Prostate gland (tissue), 2 donors: ENCODE results near the gene PKP3. TPM values are rescaled to one million over a fixed set of nuclear protein-coding genes. Genes with fewer than 3 reads are reported as not detected.
"Not testable (repeated sequence)": the region's sequence is repeated elsewhere in the genome, so short reads cannot be mapped to it uniquely, and the experiment has no call there.

Experiments
- DNase-seq: peaks from one replicate; pipeline ENCODE4 v3.0.0-alpha.2; 2019; ENCODE audit warnings: low spot score
- H3K27ac ChIP-seq, 2 donors: fragments of 200-600 bp; sonication (generic); 2 replicates each; pipeline ENCODE4 v1.5.1; 2017 to 2019
- H3K27me3 ChIP-seq: fragments of 200-600 bp; sonication (generic); replicated peaks from 2 replicates; pipeline ENCODE4 v1.5.1; 2019; ENCODE audit not compliant: insufficient read depth
- H3K36me3 ChIP-seq, 2 donors: fragments of 200-600 bp; sonication (generic); 1 replicate in 1 of 2; 2 replicates in 1 of 2; pipeline versions ENCODE4 v1.5.1 to v1.8.1; 2017 to 2019
- H3K4me1 ChIP-seq: fragments of 200-600 bp; sonication (generic); replicated peaks from 2 replicates; pipeline ENCODE4 v1.5.1; 2019
- H3K4me3 ChIP-seq, 2 donors: fragments of 200-600 bp; sonication (generic); 2 replicates each; pipeline ENCODE4 v1.5.1; 2017 to 2019
- H3K9me3 ChIP-seq: fragments of 200-600 bp; sonication (generic); 2 replicates; pipeline ENCODE4 v1.5.1; 2017
- CTCF ChIP-seq, 4 experiments: fragments of 200-600 bp in 2 of 4; fragments of 450-650 bp in 2 of 4; sonication (generic) in 2 of 4; IDR thresholded peaks; 1 replicate in 3 of 4; 2 replicates in 1 of 4; pipeline ENCODE4 v1.5.1; 2016 to 2019; ENCODE audit warnings: antibody characterized with exemption in 4 of 4, mild to moderate bottlenecking in 2 of 4, moderate library complexity in 2 of 4
- POLR2A ChIP-seq: fragments of 450-650 bp; IDR thresholded peaks from one replicate; pipeline ENCODE4 v1.6.1; 2016; ENCODE audit warnings: antibody characterized with exemption, mild to moderate bottlenecking
- POLR2AphosphoS5 ChIP-seq: sonication (generic); formaldehyde crosslinking; IDR thresholded peaks from one replicate; pipeline ENCODE4 v1.6.1; 2017; ENCODE audit warnings: antibody characterized with exemption
- WGBS: methylation state at CpG from one replicate; pipeline ENCODE4 v1.1.5; 2018; 5-methylcytosine and 5-hydroxymethylcytosine counted together
- intact Hi-C: fragments of 100-400 bp; cut with DNase I; formaldehyde crosslinking; loops from one replicate; pipeline ENCODE4 v1.14.2; 2022
- total RNA-seq, 2 donors: library from RNA; depleted of rRNA; stranded (reverse); fragments of >200 nt; gene quantifications; one replicate each; pipeline ENCODE4 v1.1.0, GENCODE V29; 2016

PKP3 gene
- total RNA-seq, 2 donors from 2014 or later, result 58.6 to 88.4 TPM

- no peak for DNase-seq
- intact Hi-C loops, result loop anchor here (5.0 kb wide), 2 partner anchors 37 to 97 kb away; partner anchors contain the start of gene RNH1
- Histone ChIP-seq H3K27ac (no peak overlapping the region), H3K27me3 (no peaks in the 10 kb centered on the region), H3K4me3 (no peak overlapping the region), H3K9me3 (no peaks in the 10 kb centered on the region), H3K4me1 (peaks cover 9% of the 10 kb centered on the region), H3K36me3 (no peaks in the 10 kb centered on the region)
- TF ChIP-seq CTCF (IDR thresholded peaks at IDR 0.05) (no peak), POLR2AphosphoS5 (no peak), POLR2A (no peak)
- WGBS, result 64% methylated on average over 18 of the region's 18 CpGs
Observed at GRCh38 chr11:409600-410483, 15.8 kb downstream of the PKP3 start.

- intact Hi-C loops, H3K4me3 ChIP-seq, DNase-seq, H3K9me3 ChIP-seq, H3K27me3 ChIP-seq, H3K36me3 ChIP-seq, H3K27ac ChIP-seq: not testable (repeated sequence)
- WGBS, result 70% methylated on average over 2 of the region's 13 CpGs
- H3K4me1 ChIP-seq, result peaks cover 13% of the 10 kb centered on the region
Observed at GRCh38 chr11:410711-411110, 16.7 kb downstream of the PKP3 start.

GRCh38 chr11:411520-411919 lies 17.5 kb downstream of the PKP3 start:
- intact Hi-C loops, DNase-seq, H3K27me3 ChIP-seq, H3K4me3 ChIP-seq, H3K36me3 ChIP-seq, H3K9me3 ChIP-seq, H3K27ac ChIP-seq: not testable (repeated sequence)
- 78% methylated on average over 5 of the region's 11 CpGs for WGBS
- H3K4me1 ChIP-seq, result peaks cover 11% of the 10 kb centered on the region

- Histone ChIP-seq H3K9me3 (no peaks in the 10 kb centered on the region), H3K27me3 (no peaks in the 10 kb centered on the region), H3K4me1 (peaks cover 8% of the 10 kb centered on the region), H3K36me3 (no peaks in the 10 kb centered on the region), H3K4me3 (no peak overlapping the region), H3K27ac (no peak overlapping the region)
- intact Hi-C loops, result no loop called here
- TF ChIP-seq POLR2A (no peak), CTCF (IDR thresholded peaks at IDR 0.05) (no peak), POLR2AphosphoS5 (no peak)
- no peak for DNase-seq
- WGBS, result 87% methylated on average over 13 of the region's 15 CpGs
Observed at GRCh38 chr11:412641-413119, 18.7 kb downstream of the PKP3 start.

GRCh38 chr11:413120-414081 lies 19.4 kb downstream of the PKP3 start:
- H3K4me3 ChIP-seq, result no peak overlapping the region
- 56% methylated on average over 14 of the region's 14 CpGs for WGBS
- intact Hi-C loops, result no loop called here

More at GRCh38 chr11:413120-414081, 19.4 kb downstream of the PKP3 start:
- Histone ChIP-seq H3K36me3 (no peaks in the 10 kb centered on the region), H3K27ac (no peak overlapping the region), H3K27me3 (no peaks in the 10 kb centered on the region), H3K4me1 (peaks cover 8% of the 10 kb centered on the region), H3K9me3 (no peaks in the 10 kb centered on the region)
- TF ChIP-seq CTCF (IDR thresholded peaks at IDR 0.05), result no peak
- no peak for DNase-seq
